Stimulated activated naive CD8-positive, alpha-beta T cell treated with anti-CD3 and anti-CD28 coated beads, Interleukin-15, amount 100 ng/mL, for 72 hours (primary cell): ENCODE data around the gene LRRC15.

Source experiments
- ATAC-seq: fragments of 150-1000 bp; cut with Tn5 transposase; 2 replicates; pipeline ENCODE4 v1.10.0; 2021; ENCODE audit warnings: mild to moderate bottlenecking, moderate library complexity
- DNase-seq, 2 donors: peaks; one replicate each; pipeline ENCODE4 v3.0.0; 2021 to 2022
- H3K27ac Mint-ChIP-seq, 2 donors: one replicate each; pipeline ENCODE4 v1.8.0; 2022; ENCODE audit warnings: mild to moderate bottlenecking in 2 of 2, mixed read lengths in 2 of 2, moderate library complexity in 2 of 2
- H3K27me3 Mint-ChIP-seq: one replicate; pipeline ENCODE4 v1.8.0; 2022; ENCODE audit warnings: mixed read lengths
- H3K4me1 Mint-ChIP-seq: one replicate; pipeline ENCODE4 v1.8.0; 2022; ENCODE audit warnings: mild to moderate bottlenecking, mixed read lengths
- H3K4me3 Mint-ChIP-seq, 2 donors: one replicate each; pipeline ENCODE4 v1.8.0; 2022; ENCODE audit warnings: mild to moderate bottlenecking in 2 of 2, mixed read lengths in 2 of 2, moderate library complexity in 1 of 2
- H3K9me3 Mint-ChIP-seq, 2 donors: one replicate each; pipeline ENCODE4 v1.8.0; 2022; ENCODE audit warnings: mixed read lengths in 2 of 2

The LRRC15 gene

DNA sequence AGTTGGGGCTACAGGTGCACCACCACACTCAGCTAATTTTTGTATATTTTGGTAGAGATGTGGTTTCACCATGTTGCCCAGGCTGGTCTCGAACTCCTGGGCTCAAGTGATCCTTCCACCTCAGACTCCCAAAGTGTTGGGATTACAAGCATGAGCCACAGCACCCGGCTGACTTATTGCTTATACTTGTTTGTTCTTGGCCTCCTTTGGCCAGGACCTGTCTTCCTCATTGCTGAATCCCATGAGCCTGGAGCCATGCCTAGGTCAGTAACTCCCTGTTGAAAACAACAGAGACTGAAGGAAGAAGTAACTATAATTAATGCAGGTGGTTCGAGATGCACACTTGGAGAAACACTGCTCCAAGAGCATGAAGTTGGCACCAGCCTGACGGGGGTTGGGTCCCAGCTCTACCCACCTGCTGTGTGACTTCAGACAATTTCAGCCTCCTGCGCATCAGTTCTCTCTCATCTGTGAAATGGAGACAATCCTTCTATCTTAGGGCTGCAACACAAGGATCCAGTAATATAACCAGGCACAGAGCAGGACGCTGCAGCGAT is 57.3 kb downstream of the LRRC15 start:
- no peak for ATAC-seq
- Mint-ChIP-seq H3K9me3 (no peaks in the 10 kb centered on the region), H3K27me3 (peaks cover 66% of the 10 kb centered on the region), H3K4me3 (no peak overlapping the region), H3K4me1 (peaks cover 52% of the 10 kb centered on the region), H3K27ac (no peak overlapping the region)
- no peak for DNase-seq

- Mint-ChIP-seq H3K4me3 (no peak overlapping the region), H3K9me3 (no peaks in the 10 kb centered on the region), H3K4me1 (peaks cover 57% of the 10 kb centered on the region), H3K27ac (no peak overlapping the region), H3K27me3 (peaks cover 53% of the 10 kb centered on the region)
- ATAC-seq (no peak), DNase-seq (no peak)
These were observed 58.5 kb downstream of the LRRC15 start for GRCh38 chr3:194311000-194311399.

GRCh38 chr3:194310060-194310835 is 59.3 kb downstream of the LRRC15 start:
- Mint-ChIP-seq H3K4me1 (peaks cover 58% of the 10 kb centered on the region), H3K4me3 (no peak overlapping the region), H3K9me3 (no peaks in the 10 kb centered on the region), H3K27me3 (peaks cover 52% of the 10 kb centered on the region), H3K27ac (no peak overlapping the region)
- ATAC-seq (no peak), DNase-seq (no peak)

- H3K27me3 Mint-ChIP-seq, result peaks cover 44% of the 10 kb centered on the region
- ATAC-seq (no peak), DNase-seq (no peak)
- no peak overlapping the region for H3K4me3 Mint-ChIP-seq
- no peak overlapping the region for H3K27ac Mint-ChIP-seq
- no peaks in the 10 kb centered on the region for H3K9me3 Mint-ChIP-seq
- H3K4me1 Mint-ChIP-seq, result peaks cover 59% of the 10 kb centered on the region
These were observed 60.7 kb downstream of the LRRC15 start for GRCh38 chr3:194308601-194309449.

DNA sequence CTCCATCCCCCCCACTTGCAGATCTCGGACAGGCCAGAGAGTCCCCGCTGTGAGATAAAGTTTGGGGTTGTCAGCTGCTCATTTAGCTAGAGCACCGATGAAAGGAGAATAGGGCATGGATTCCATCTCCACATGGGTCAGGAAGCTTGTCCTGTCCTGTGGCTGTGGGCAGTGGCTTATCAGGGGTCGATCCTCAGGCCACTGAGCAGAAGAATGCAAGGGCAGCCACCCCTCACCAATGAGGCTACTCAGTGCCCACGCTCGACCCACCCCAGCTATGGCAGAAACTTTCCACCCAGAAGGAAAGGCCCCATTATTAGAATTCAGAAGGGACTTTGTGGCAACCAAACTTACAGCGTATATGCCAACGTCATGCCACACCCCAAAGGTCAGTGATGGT is 61.7 kb downstream of the LRRC15 start:
- no peak overlapping the region for H3K27ac Mint-ChIP-seq
- H3K4me3 Mint-ChIP-seq, result no peak overlapping the region
- peaks cover 52% of the 10 kb centered on the region for H3K4me1 Mint-ChIP-seq
- ATAC-seq (no peak), DNase-seq (no peak)
- no peaks in the 10 kb centered on the region for H3K9me3 Mint-ChIP-seq
- peaks cover 34% of the 10 kb centered on the region for H3K27me3 Mint-ChIP-seq

DNA sequence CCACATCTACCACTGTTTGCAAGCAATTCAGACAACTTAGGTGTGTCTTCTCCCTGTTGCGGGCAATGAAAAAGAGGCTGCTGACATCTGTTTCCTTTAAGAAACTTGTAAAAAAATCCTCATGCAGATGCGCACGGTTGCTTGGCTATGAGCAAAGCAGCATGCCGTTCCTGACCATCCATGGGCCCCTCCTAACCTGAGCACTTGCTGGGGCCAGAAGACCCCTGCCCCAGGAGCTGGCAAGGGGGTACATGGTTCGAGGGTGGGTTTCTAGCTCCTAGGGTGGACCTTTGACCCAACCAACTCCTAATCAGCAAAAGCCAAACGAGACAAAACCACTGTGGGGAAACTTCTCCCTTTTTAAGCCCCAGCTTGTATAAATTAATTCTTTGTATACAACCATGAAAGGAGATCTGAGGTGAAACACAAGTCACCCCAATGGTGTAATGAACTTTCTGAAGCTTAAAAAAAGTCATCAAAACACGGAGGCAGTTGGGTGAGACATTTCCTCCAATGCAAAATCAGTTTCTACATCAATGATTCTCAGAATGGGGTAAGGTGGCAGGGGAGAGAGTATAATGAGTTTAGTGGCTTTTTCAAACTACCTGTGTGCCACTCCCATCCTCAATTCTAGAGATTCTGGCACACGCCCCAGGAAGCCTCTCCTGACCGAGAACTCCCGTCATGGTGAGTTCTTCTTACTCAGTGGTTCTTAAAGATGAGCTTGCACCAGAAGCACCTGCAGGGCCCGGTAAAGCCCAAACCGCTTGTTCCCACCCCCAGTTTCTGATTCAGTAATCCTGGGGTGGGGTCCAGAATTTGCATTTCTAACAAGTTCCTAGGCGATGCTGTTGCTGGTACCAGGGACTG is 62.5 kb downstream of the LRRC15 start:
- peaks cover 26% of the 10 kb centered on the region for H3K27me3 Mint-ChIP-seq
- H3K4me1 Mint-ChIP-seq, result peaks cover 46% of the 10 kb centered on the region
- H3K27ac Mint-ChIP-seq, result peak overlapping the region in 1 of 2 donors; percentile 69
- DNase-seq (peak in 1 of 2 donors; percentile 46), ATAC-seq (peak; percentile 78)
- H3K4me3 Mint-ChIP-seq, result peak overlapping the region; percentile 63 to 79
- no peaks in the 10 kb centered on the region for H3K9me3 Mint-ChIP-seq

GRCh38 chr3:194306109-194306686 is 63.3 kb downstream of the LRRC15 start:
- Mint-ChIP-seq H3K27me3 (peaks cover 18% of the 10 kb centered on the region), H3K9me3 (no peaks in the 10 kb centered on the region), H3K4me3 (peak overlapping the region; percentile 63 to 79), H3K4me1 (peaks cover 46% of the 10 kb centered on the region), H3K27ac (no peak overlapping the region)
- DNase-seq, result peak in 1 of 2 donors; percentile 67
- peak; percentile 80 for ATAC-seq

DNA sequence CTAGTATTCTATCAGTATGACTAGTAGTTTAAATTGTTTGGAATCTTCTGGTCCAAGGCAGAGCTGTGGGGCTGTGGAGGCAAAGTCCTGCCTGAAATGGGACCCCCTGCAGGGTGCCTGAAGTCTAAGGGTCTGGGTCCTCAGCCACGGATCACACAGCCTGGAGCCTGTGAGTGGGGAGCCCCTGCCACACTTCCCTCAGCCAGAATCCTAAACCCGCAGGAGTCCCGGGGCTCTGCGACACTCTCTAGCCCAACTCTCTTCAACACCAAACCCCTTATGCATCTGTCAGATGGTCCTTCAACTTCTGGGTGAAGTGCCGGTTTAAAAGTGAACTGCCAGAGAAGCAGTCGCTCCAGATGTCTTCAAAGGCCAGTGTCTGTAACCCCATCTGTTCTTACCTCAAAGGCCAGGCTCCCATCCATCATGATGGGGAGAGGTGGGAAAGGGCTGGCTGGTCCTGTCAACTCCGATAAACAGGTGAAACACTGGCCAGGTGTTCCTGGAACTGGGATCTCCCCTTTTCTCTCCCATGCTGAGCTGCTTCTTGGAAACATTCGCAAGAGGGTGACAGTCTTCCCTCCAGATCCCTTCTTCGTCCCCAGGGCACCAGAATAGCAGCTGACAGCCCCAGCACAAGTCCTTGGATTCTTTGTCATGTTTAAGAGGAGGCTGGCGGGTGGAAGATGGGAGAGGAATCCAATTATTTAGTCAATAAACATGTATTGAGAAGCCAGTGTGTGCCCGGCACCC is 64.0 kb downstream of the LRRC15 start:
- Mint-ChIP-seq H3K4me1 (peaks cover 48% of the 10 kb centered on the region), H3K4me3 (peak overlapping the region in 1 of 2 donors; percentile 63), H3K9me3 (no peaks in the 10 kb centered on the region), H3K27me3 (peaks cover 11% of the 10 kb centered on the region), H3K27ac (no peak overlapping the region)
- ATAC-seq (no peak), DNase-seq (no peak)
